ENCODE measurements around the gene PAAF1. TPM values are rescaled to one million over a fixed set of nuclear protein-coding genes. Genes with fewer than 3 reads are reported as not detected.

PAAF1 gene
- total RNA-seq, 1 experiment from 2014 or later = 13.3 TPM

GRCh38 chr11:73889536-73889935 lies 12.7 kb downstream of the PAAF1 start:
- no peak overlapping the region for H3K9ac ChIP-seq (ENCODE audit: low read length)
- H3K79me2 ChIP-seq (ENCODE audit: low read length) = no peaks in the 10 kb centered on the region
- intact Hi-C loops (cut with micrococcal nuclease) = no loop called here
- BruUV-seq (replicated peaks) = no TSS peak
- no peak for DNase-seq
- no peak overlapping the region for H3K4me3 ChIP-seq (ENCODE audit: low read length)
- no peak for ATAC-seq
- no peaks in the 10 kb centered on the region for H3K9me3 ChIP-seq (ENCODE audit: low read length)
- H3K27ac ChIP-seq (ENCODE audit: low read length) = no peak overlapping the region
- no peaks in the 10 kb centered on the region for H3F3A ChIP-seq (ENCODE audit: low read length, unreplicated experiment)
- no peaks in the 10 kb centered on the region for H3K9me2 ChIP-seq (replicated peaks; ENCODE audit: low read length)
- POLR2A ChIA-PET (ENCODE audit: unreplicated experiment) = no interaction called here
- no peak for TF ChIP-seq EZH2phosphoT487 (IDR thresholded peaks at IDR 0.05; ENCODE audit: borderline replicate concordance, low read length)
- no peak for TF ChIP-seq EZH2 (IDR thresholded peaks at IDR 0.05; ENCODE audit: low read length, unreplicated experiment)
- TF ChIP-seq CTCF (conservative IDR thresholded peaks at IDR 0.05; ENCODE audit: low read depth, low read length) = no peak
- peaks cover 4% of the 10 kb centered on the region; the same call in 1 of the 2 replicates for H3K36me3 ChIP-seq (ENCODE audit: low read depth, low read length)
- H2AFZ ChIP-seq (ENCODE audit: low read length) = no peak overlapping the region
- peaks cover 19% of the 10 kb centered on the region for H3K4me1 ChIP-seq (ENCODE audit: insufficient read depth, low read length)
- H3K27me3 ChIP-seq (ENCODE audit: low read length) = no peaks in the 10 kb centered on the region
- 0 out of 2 replicates have a peak overlapping the region, but pooled peaks have one; percentile 14 for H3K4me2 ChIP-seq (ENCODE audit: low read length)
- CTCF ChIA-PET = no interaction called here
- H4K20me1 ChIP-seq (ENCODE audit: low read length) = no peaks in the 10 kb centered on the region

- TF ChIP-seq EZH2 (IDR thresholded peaks at IDR 0.05; ENCODE audit: low read length, unreplicated experiment) (no peak), EZH2phosphoT487 (IDR thresholded peaks at IDR 0.05; ENCODE audit: borderline replicate concordance, low read length) (no peak), CTCF (conservative IDR thresholded peaks at IDR 0.05; ENCODE audit: low read depth, low read length) (no peak)
- Histone ChIP-seq H4K20me1 (ENCODE audit: low read length) (no peaks in the 10 kb centered on the region), H3K27ac (ENCODE audit: low read length) (no peak overlapping the region), H2AFZ (ENCODE audit: low read length) (no peak overlapping the region), H3K4me1 (ENCODE audit: insufficient read depth, low read length) (peaks cover 34% of the 10 kb centered on the region), H3K79me2 (ENCODE audit: low read length) (no peaks in the 10 kb centered on the region), H3K4me2 (ENCODE audit: low read length) (no peak overlapping the region), H3K4me3 (ENCODE audit: low read length) (no peak overlapping the region), H3K9me3 (ENCODE audit: low read length) (no peaks in the 10 kb centered on the region), H3K9ac (ENCODE audit: low read length) (no peak overlapping the region), H3K9me2 (replicated peaks; ENCODE audit: low read length) (no peaks in the 10 kb centered on the region), H3K27me3 (ENCODE audit: low read length) (no peaks in the 10 kb centered on the region), H3F3A (ENCODE audit: low read length, unreplicated experiment) (no peaks in the 10 kb centered on the region), H3K36me3 (ENCODE audit: low read depth, low read length) (peaks cover 4% of the 10 kb centered on the region; the same call in 1 of the 2 replicates)
- BruUV-seq (replicated peaks) = no TSS peak
- intact Hi-C loops (cut with micrococcal nuclease) = no loop called here
- ChIA-PET POLR2A (ENCODE audit: unreplicated experiment) (no interaction called here), CTCF (no interaction called here)
- DNase-seq (no peak), ATAC-seq (no peak)
Measured at GRCh38 chr11:73893041-73893440, 16.2 kb downstream of the PAAF1 start.

- Histone ChIP-seq H3K9me3 (ENCODE audit: low read length) (no peaks in the 10 kb centered on the region), H3K9me2 (replicated peaks; ENCODE audit: low read length) (no peaks in the 10 kb centered on the region), H3K79me2 (ENCODE audit: low read length) (no peaks in the 10 kb centered on the region), H3K4me3 (ENCODE audit: low read length) (no peak overlapping the region), H3K9ac (ENCODE audit: low read length) (no peak overlapping the region), H3K27ac (ENCODE audit: low read length) (peak overlapping the region; percentile 35), H3K27me3 (ENCODE audit: low read length) (no peaks in the 10 kb centered on the region), H4K20me1 (ENCODE audit: low read length) (no peaks in the 10 kb centered on the region), H2AFZ (ENCODE audit: low read length) (no peak overlapping the region), H3K4me1 (ENCODE audit: insufficient read depth, low read length) (peaks cover 20% of the 10 kb centered on the region), H3F3A (ENCODE audit: low read length, unreplicated experiment) (no peaks in the 10 kb centered on the region), H3K36me3 (ENCODE audit: low read depth, low read length) (peaks cover 5% of the 10 kb centered on the region; the same call in 1 of the 2 replicates), H3K4me2 (ENCODE audit: low read length) (peak overlapping the region; percentile 39)
- intact Hi-C loops (cut with micrococcal nuclease) = no loop called here
- ATAC-seq (peak; percentile 90), DNase-seq (peak; percentile 73)
- CTCF ChIA-PET = no interaction called here
- TF ChIP-seq EZH2 (IDR thresholded peaks at IDR 0.05; ENCODE audit: low read length, unreplicated experiment) = no peak
- no peak for TF ChIP-seq EZH2phosphoT487 (IDR thresholded peaks at IDR 0.05; ENCODE audit: borderline replicate concordance, low read length)
- no peak for TF ChIP-seq CTCF (conservative IDR thresholded peaks at IDR 0.05; ENCODE audit: low read depth, low read length)
- POLR2A ChIA-PET (ENCODE audit: unreplicated experiment) = no interaction called here
- BruUV-seq (replicated peaks) = no TSS peak
Measured at GRCh38 chr11:73894725-73895335, 18.0 kb downstream of the PAAF1 start.
